HCT116 (cell line): ENCODE measurements around the gene COLEC11.

Source experiments
- CEBPB ChIP-seq: IDR thresholded peaks from 2 replicates; pipeline ENCODE4 v1.6.1; 2012; ENCODE audit warnings: low read depth
- CTCF ChIP-seq, 3 experiments: fragments of 200-600 bp in 1 of 3; sonication (generic) in 1 of 3; IDR thresholded peaks in 2 of 3; conservative IDR thresholded peaks in 1 of 3; 2 replicates each; pipeline ENCODE4 v1.5.1; 2012 to 2017; ENCODE audit warnings: low read depth in 2 of 3, low read length in 2 of 3, antibody characterized with exemption in 1 of 3, borderline replicate concordance in 1 of 3, control low read depth in 1 of 3, mild to moderate bottlenecking in 1 of 3, mixed read lengths in 1 of 3, mixed run types in 1 of 3, moderate library complexity in 1 of 3; ENCODE audit not compliant: insufficient read depth in 1 of 3
- ELF1 ChIP-seq: IDR thresholded peaks from 2 replicates; pipeline ENCODE4 v1.6.1; 2012; ENCODE audit warnings: low read depth, borderline replicate concordance
- EZH2 ChIP-seq: fragments of 200-600 bp; sonication (generic); IDR thresholded peaks from 2 replicates; pipeline ENCODE4 v1.6.1; 2017; ENCODE audit warnings: antibody characterized with exemption, mixed run types
- POLR2A ChIP-seq: IDR thresholded peaks from 2 replicates; pipeline ENCODE4 v1.7.0; 2011; ENCODE audit warnings: borderline replicate concordance; ENCODE audit not compliant: insufficient read depth, insufficient read length; ENCODE audit errors: extremely low read depth
- POLR2AphosphoS5 ChIP-seq: IDR thresholded peaks from 2 replicates; pipeline ENCODE4 v1.6.1; 2011; ENCODE audit warnings: mild to moderate bottlenecking, low read depth, low read length, moderate library complexity
- REST ChIP-seq: IDR thresholded peaks from 2 replicates; pipeline ENCODE4 v1.6.1; 2012; ENCODE audit warnings: low read depth
- SP1 ChIP-seq: IDR thresholded peaks from 2 replicates; pipeline ENCODE4 v1.6.1; 2012; ENCODE audit warnings: low read depth
- YY1 ChIP-seq: IDR thresholded peaks from 2 replicates; pipeline ENCODE4 v1.6.1; 2011; ENCODE audit warnings: low read length, low read depth, moderate library complexity, mild to moderate bottlenecking; ENCODE audit not compliant: insufficient replicate concordance; ENCODE audit errors: extremely low read depth

GRCh38 chr2:3558205-3559014, 36.5 kb upstream of the COLEC11 start, which contains the start of gene RNASEH1:
- TF ChIP-seq CTCF (IDR thresholded peaks at IDR 0.05 in 2 of 3, conservative IDR thresholded peaks at IDR 0.05 in 1 of 3; ENCODE audit: borderline replicate concordance in 1 of 3, insufficient read depth in 1 of 3, low read depth in 2 of 3, low read length in 2 of 3) (no peak), CEBPB (no peak), REST (no peak), YY1 (peak; percentile 27), ELF1 (peak; percentile 79), POLR2AphosphoS5 (peak; percentile 79), POLR2A (no peak), EZH2 (no peak), SP1 (peak; percentile 78)
